ENCODE results near the gene RORB. TPM values are rescaled to one million over a fixed set of nuclear protein-coding genes. Genes with fewer than 3 reads are reported as not detected.

The RORB gene
- total and polyA plus RNA-seq, 12 donors, result 0.28 to 8.8 (median 3.7) TPM

DNA sequence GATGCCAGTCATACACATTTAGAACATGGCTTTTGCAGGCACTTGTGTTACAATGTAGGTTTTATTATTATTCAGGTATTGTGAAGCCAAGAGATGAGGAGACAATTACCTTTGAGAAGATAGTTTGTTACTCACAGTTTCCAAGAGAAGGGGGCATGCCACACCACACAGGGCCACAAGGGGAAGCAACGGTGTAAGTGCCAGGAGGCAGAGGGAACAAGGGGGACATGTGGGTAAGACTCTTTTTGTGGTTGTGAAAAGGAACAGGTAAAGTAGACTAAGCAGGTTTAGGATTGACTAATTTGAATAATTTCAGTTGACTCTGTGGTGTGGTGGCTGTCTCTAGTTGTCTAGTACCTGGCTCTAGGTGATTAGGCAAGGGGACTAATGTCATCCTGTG lies 199.4 kb downstream of the RORB start:
- intact Hi-C loops (cut with DNase I), result no loop called here
- Histone ChIP-seq H3K27me3 (no peaks in the 10 kb centered on the region), H3K36me3 (replicated peaks in 1 of 2) (no peaks in the 10 kb centered on the region), H3K4me3 (no peak overlapping the region), H3K4me1 (replicated peaks in 1 of 2) (no peaks in the 10 kb centered on the region), H3K9me3 (replicated peaks in 1 of 3) (no peaks in the 10 kb centered on the region), H3K27ac (no peak overlapping the region)
- TF ChIP-seq, protein P1, sequence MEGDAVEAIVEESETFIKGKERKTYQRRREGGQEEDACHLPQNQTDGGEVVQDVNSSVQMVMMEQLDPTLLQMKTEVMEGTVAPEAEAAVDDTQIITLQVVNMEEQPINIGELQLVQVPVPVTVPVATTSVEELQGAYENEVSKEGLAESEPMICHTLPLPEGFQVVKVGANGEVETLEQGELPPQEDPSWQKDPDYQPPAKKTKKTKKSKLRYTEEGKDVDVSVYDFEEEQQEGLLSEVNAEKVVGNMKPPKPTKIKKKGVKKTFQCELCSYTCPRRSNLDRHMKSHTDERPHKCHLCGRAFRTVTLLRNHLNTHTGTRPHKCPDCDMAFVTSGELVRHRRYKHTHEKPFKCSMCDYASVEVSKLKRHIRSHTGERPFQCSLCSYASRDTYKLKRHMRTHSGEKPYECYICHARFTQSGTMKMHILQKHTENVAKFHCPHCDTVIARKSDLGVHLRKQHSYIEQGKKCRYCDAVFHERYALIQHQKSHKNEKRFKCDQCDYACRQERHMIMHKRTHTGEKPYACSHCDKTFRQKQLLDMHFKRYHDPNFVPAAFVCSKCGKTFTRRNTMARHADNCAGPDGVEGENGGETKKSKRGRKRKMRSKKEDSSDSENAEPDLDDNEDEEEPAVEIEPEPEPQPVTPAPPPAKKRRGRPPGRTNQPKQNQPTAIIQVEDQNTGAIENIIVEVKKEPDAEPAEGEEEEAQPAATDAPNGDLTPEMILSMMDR (IDR thresholded peaks at IDR 0.05), result no peak
- TF ChIP-seq POLR2A (IDR thresholded peaks at IDR 0.05), result no peak
- WGBS, 4 donors, result 78 to 96% (median 86%) methylated on average over 1 of the region's 1 CpG
- DNase-seq, result no peak

GRCh38 chr9:74697535-74697934 lies 200.4 kb downstream of the RORB start:
- Histone ChIP-seq H3K36me3 (replicated peaks in 1 of 2) (no peaks in the 10 kb centered on the region), H3K27ac (no peak overlapping the region), H3K9me3 (replicated peaks in 1 of 3) (no peaks in the 10 kb centered on the region), H3K27me3 (no peaks in the 10 kb centered on the region), H3K4me1 (replicated peaks in 1 of 2) (no peaks in the 10 kb centered on the region), H3K4me3 (no peak overlapping the region)
- 64 to 72% (median 67%) methylated on average over 2 of the region's 2 CpGs for WGBS, 4 donors
- TF ChIP-seq POLR2A (IDR thresholded peaks at IDR 0.05), result no peak
- TF ChIP-seq, protein P1 (IDR thresholded peaks at IDR 0.05), result no peak
- intact Hi-C loops (cut with DNase I), result no loop called here
- DNase-seq, result no peak

DNA sequence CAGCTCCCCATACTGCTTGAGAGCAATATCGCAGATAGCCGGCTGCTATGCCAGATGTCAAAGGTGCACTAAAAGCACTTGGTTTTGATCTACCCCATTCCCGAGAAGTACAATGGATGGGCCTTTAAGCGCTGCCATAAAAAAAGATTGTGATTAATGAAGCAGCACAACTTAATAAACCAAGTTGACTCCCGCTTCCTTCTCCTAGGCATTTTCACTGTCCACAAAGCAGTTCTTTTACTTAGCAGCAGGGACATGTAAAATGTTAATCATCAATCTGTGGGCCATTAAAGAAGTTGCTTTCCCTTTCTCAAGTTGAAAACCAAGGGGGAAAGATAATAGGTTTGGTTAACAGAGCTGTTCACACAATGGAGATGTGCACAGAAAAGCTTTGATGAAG lies 214.2 kb downstream of the RORB start:
- H3K4me1 ChIP-seq (replicated peaks in 1 of 2), result no peaks in the 10 kb centered on the region
- TF ChIP-seq POLR2A (IDR thresholded peaks at IDR 0.05), result no peak
- TF ChIP-seq, protein P1 (IDR thresholded peaks at IDR 0.05), result no peak
- no peaks in the 10 kb centered on the region for H3K36me3 ChIP-seq (replicated peaks in 1 of 2)
- 71 to 85% (median 80%) methylated on average over 5 of the region's 5 CpGs for WGBS, 4 donors
- intact Hi-C loops (cut with DNase I), result no loop called here
- H3K27ac ChIP-seq, result no peak overlapping the region
- no peak overlapping the region for H3K4me3 ChIP-seq
- H3K27me3 ChIP-seq, result no peaks in the 10 kb centered on the region
- H3K9me3 ChIP-seq (replicated peaks in 1 of 3), result no peaks in the 10 kb centered on the region
- DNase-seq, result no peak

GRCh38 chr9:74718709-74719108 lies 221.6 kb downstream of the RORB start:
- Histone ChIP-seq H3K36me3 (replicated peaks in 1 of 2) (no peaks in the 10 kb centered on the region), H3K27me3 (no peaks in the 10 kb centered on the region), H3K4me1 (replicated peaks in 1 of 2) (no peaks in the 10 kb centered on the region), H3K9me3 (replicated peaks in 1 of 3) (no peaks in the 10 kb centered on the region), H3K27ac (no peak overlapping the region), H3K4me3 (no peak overlapping the region)
- WGBS, 4 donors, result 92 to 100% (median 96%) methylated on average over 2 of the region's 2 CpGs
- intact Hi-C loops (cut with DNase I), result no loop called here
- TF ChIP-seq POLR2A (IDR thresholded peaks at IDR 0.05), result no peak
- TF ChIP-seq, protein P1 (IDR thresholded peaks at IDR 0.05), result no peak
- DNase-seq, result no peak

Data from adrenal gland (tissue), 12 donors.